ENCODE measurements around the gene BLVRB.

BLVRB gene

GRCh38 chr19:40420766-40421765 lies 44.5 kb downstream of the BLVRB start:
- H3K36me3 ChIP-seq = 0 out of 2 replicates have a peak, but pooled peaks cover 3% of the 10 kb centered on the region
- no peaks in the 10 kb centered on the region for H3K27me3 ChIP-seq (ENCODE audit: insufficient read depth, low read depth, severe bottlenecking)
- peak; percentile 86 for DNase-seq
- peak overlapping the region; percentile 96 for H3K27ac ChIP-seq
- H3K4me3 ChIP-seq (ENCODE audit: low read depth, low read length) = peak overlapping the region; percentile 84
- H3K9me3 ChIP-seq (ENCODE audit: severe bottlenecking) = no peaks in the 10 kb centered on the region
- TF ChIP-seq CTCF (IDR thresholded peaks at IDR 0.05; ENCODE audit: low read depth, low read length) = peak; percentile 87

GRCh38 chr19:40420451-40420765 lies 45.1 kb downstream of the BLVRB start:
- no peak for TF ChIP-seq CTCF (IDR thresholded peaks at IDR 0.05; ENCODE audit: low read depth, low read length)
- peak overlapping the region; percentile 96 for H3K27ac ChIP-seq
- H3K9me3 ChIP-seq (ENCODE audit: severe bottlenecking) = no peaks in the 10 kb centered on the region
- 0 out of 2 replicates have a peak, but pooled peaks cover 1% of the 10 kb centered on the region for H3K36me3 ChIP-seq
- DNase-seq = no peak
- peak overlapping the region; percentile 84 for H3K4me3 ChIP-seq (ENCODE audit: low read depth, low read length)
- H3K27me3 ChIP-seq (ENCODE audit: insufficient read depth, low read depth, severe bottlenecking) = no peaks in the 10 kb centered on the region

GRCh38 chr19:40419780-40420179 lies 45.8 kb downstream of the BLVRB start:
- no peaks in the 10 kb centered on the region for H3K9me3 ChIP-seq (ENCODE audit: severe bottlenecking)
- no peaks in the 10 kb centered on the region for H3K27me3 ChIP-seq (ENCODE audit: insufficient read depth, low read depth, severe bottlenecking)
- no peak for TF ChIP-seq CTCF (IDR thresholded peaks at IDR 0.05; ENCODE audit: low read depth, low read length)
- no peak overlapping the region for H3K27ac ChIP-seq
- no peaks in the 10 kb centered on the region for H3K36me3 ChIP-seq
- no peak overlapping the region for H3K4me3 ChIP-seq (ENCODE audit: low read depth, low read length)
- no peak for DNase-seq

- no peak overlapping the region for H3K4me3 ChIP-seq (ENCODE audit: low read depth, low read length)
- no peaks in the 10 kb centered on the region for H3K27me3 ChIP-seq (ENCODE audit: insufficient read depth, low read depth, severe bottlenecking)
- no peak for DNase-seq
- no peak overlapping the region for H3K27ac ChIP-seq
- H3K36me3 ChIP-seq = no peaks in the 10 kb centered on the region
- TF ChIP-seq CTCF (IDR thresholded peaks at IDR 0.05; ENCODE audit: low read depth, low read length) = no peak
- no peaks in the 10 kb centered on the region for H3K9me3 ChIP-seq (ENCODE audit: severe bottlenecking)
These were observed 46.4 kb downstream of the BLVRB start for GRCh38 chr19:40419066-40419612.

GRCh38 chr19:40418040-40418439 lies 47.5 kb downstream of the BLVRB start:
- TF ChIP-seq CTCF (IDR thresholded peaks at IDR 0.05; ENCODE audit: low read depth, low read length) = no peak
- H3K9me3 ChIP-seq (ENCODE audit: severe bottlenecking) = no peaks in the 10 kb centered on the region

More at GRCh38 chr19:40418040-40418439, 47.5 kb downstream of the BLVRB start:
- no peaks in the 10 kb centered on the region for H3K36me3 ChIP-seq
- H3K4me3 ChIP-seq (ENCODE audit: low read depth, low read length) = no peak overlapping the region
- DNase-seq = no peak
- H3K27ac ChIP-seq = no peak overlapping the region
- no peaks in the 10 kb centered on the region for H3K27me3 ChIP-seq (ENCODE audit: insufficient read depth, low read depth, severe bottlenecking)

All from WERI-Rb-1 (cell line).